Memory B cell (primary cell): ENCODE results near the gene KANSL1.
"Not testable (repeated sequence)": the region's sequence is repeated elsewhere in the genome, so short reads cannot be mapped to it uniquely, and the experiment has no call there.

Source experiments
- ATAC-seq: fragments of 150-1000 bp; cut with Tn5 transposase; 2 replicates; pipeline ENCODE4 v1.10.0; 2021; ENCODE audit warnings: low read depth, mild to moderate bottlenecking, moderate library complexity
- DNase-seq, 2 donors: peaks; one replicate each; pipeline ENCODE4 v3.0.0; 2022; ENCODE audit warnings: low spot score in 2 of 2
- H3K27ac Mint-ChIP-seq: one replicate; pipeline ENCODE4 v1.8.0; 2022; ENCODE audit warnings: mild to moderate bottlenecking, moderate library complexity, mixed read lengths
- H3K27me3 Mint-ChIP-seq: one replicate; pipeline ENCODE4 v1.8.0; 2022; ENCODE audit warnings: mixed read lengths
- H3K36me3 Mint-ChIP-seq: one replicate; pipeline ENCODE4 v1.8.0; 2022; ENCODE audit warnings: mild to moderate bottlenecking, mixed read lengths
- H3K4me1 Mint-ChIP-seq: one replicate; pipeline ENCODE4 v1.8.0; 2022; ENCODE audit warnings: mixed read lengths
- H3K4me3 Mint-ChIP-seq: one replicate; pipeline ENCODE4 v1.8.0; 2022; ENCODE audit warnings: mild to moderate bottlenecking, moderate library complexity, mixed read lengths
- H3K9me3 Mint-ChIP-seq: one replicate; pipeline ENCODE4 v1.8.0; 2022; ENCODE audit warnings: mixed read lengths

KANSL1 gene

GRCh38 chr17:46030752-46031151 lies 162.5 kb downstream of the KANSL1 start:
- H3K27me3 Mint-ChIP-seq: no peaks in the 10 kb centered on the region
- ATAC-seq (no peak), DNase-seq (no peak)
- H3K4me1 Mint-ChIP-seq: peaks cover 40% of the 10 kb centered on the region
- H3K27ac Mint-ChIP-seq: peak overlapping the region; percentile 17
- peaks cover 43% of the 10 kb centered on the region for H3K36me3 Mint-ChIP-seq
- no peak overlapping the region for H3K4me3 Mint-ChIP-seq
- H3K9me3 Mint-ChIP-seq: no peaks in the 10 kb centered on the region

DNA sequence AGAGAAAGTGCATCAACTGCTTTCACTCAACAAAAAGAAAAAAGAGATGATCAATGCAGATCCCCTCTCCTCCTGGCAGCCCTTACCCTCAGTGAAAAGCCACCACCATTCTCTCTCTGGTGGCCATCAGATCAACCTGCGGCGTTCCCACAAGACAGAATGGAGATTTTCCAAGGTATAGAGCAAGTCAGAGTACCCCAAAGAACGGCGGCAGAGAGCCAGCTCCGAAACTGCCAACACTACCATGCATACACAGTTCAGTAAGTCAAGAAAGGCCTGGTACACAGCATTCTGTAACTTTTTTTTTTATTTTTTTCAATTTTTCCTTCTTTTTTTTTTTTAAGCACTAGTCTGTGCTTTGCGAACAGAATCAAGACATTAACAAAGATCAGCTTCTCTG lies 163.6 kb downstream of the KANSL1 start:
- Mint-ChIP-seq H3K27me3 (no peaks in the 10 kb centered on the region), H3K9me3 (no peaks in the 10 kb centered on the region), H3K4me1 (peaks cover 49% of the 10 kb centered on the region), H3K27ac (peak overlapping the region; percentile 89), H3K36me3 (peaks cover 35% of the 10 kb centered on the region), H3K4me3 (no peak overlapping the region)
- ATAC-seq: no peak
- DNase-seq: no peak

GRCh38 chr17:46028981-46029565 lies 164.2 kb downstream of the KANSL1 start:
- H3K4me1 Mint-ChIP-seq: peaks cover 50% of the 10 kb centered on the region
- peak; percentile 91 for ATAC-seq

DNA sequence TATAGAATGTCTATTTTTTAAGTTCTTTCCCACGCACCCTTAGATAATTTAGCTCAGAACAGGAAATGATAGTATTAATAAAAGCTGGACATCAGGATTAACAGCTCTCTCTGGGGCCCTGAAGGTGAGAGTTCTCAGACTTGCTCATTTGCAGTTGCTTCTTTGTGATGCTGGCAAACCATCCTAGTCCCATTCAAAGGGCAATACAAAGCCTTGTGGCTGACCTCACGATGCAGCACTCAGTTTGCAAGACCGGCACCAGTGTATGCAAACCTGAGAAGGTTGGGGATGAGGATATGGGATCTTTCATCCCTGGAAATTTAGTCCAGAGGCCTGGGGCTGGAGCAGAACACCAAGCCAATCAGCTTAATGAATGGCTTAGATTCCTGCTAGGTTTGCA lies 164.9 kb downstream of the KANSL1 start:
- H3K9me3 Mint-ChIP-seq: no peaks in the 10 kb centered on the region
- no peak overlapping the region for H3K4me3 Mint-ChIP-seq
- H3K27ac Mint-ChIP-seq: peak overlapping the region; percentile 89
- peaks cover 53% of the 10 kb centered on the region for H3K4me1 Mint-ChIP-seq
- H3K36me3 Mint-ChIP-seq: peaks cover 31% of the 10 kb centered on the region
- DNase-seq: no peak
- no peaks in the 10 kb centered on the region for H3K27me3 Mint-ChIP-seq
- ATAC-seq: no peak

More at GRCh38 chr17:46028981-46029565, 164.2 kb downstream of the KANSL1 start:
- H3K27ac Mint-ChIP-seq: peak overlapping the region; percentile 89
- DNase-seq: peak; percentile 25 to 50
- no peaks in the 10 kb centered on the region for H3K27me3 Mint-ChIP-seq
- H3K36me3 Mint-ChIP-seq: peaks cover 33% of the 10 kb centered on the region
- no peaks in the 10 kb centered on the region for H3K9me3 Mint-ChIP-seq
- no peak overlapping the region for H3K4me3 Mint-ChIP-seq

- DNase-seq (no peak), ATAC-seq (no peak)
- Mint-ChIP-seq H3K36me3 (peaks cover 30% of the 10 kb centered on the region), H3K27me3 (no peaks in the 10 kb centered on the region), H3K4me1 (peaks cover 54% of the 10 kb centered on the region), H3K4me3 (no peak overlapping the region), H3K9me3 (no peaks in the 10 kb centered on the region), H3K27ac (peak overlapping the region; percentile 89)
These were observed 165.3 kb downstream of the KANSL1 start for GRCh38 chr17:46027976-46028325.

GRCh38 chr17:46027048-46027975 lies 165.9 kb downstream of the KANSL1 start:
- peaks cover 27% of the 10 kb centered on the region for H3K36me3 Mint-ChIP-seq

DNA sequence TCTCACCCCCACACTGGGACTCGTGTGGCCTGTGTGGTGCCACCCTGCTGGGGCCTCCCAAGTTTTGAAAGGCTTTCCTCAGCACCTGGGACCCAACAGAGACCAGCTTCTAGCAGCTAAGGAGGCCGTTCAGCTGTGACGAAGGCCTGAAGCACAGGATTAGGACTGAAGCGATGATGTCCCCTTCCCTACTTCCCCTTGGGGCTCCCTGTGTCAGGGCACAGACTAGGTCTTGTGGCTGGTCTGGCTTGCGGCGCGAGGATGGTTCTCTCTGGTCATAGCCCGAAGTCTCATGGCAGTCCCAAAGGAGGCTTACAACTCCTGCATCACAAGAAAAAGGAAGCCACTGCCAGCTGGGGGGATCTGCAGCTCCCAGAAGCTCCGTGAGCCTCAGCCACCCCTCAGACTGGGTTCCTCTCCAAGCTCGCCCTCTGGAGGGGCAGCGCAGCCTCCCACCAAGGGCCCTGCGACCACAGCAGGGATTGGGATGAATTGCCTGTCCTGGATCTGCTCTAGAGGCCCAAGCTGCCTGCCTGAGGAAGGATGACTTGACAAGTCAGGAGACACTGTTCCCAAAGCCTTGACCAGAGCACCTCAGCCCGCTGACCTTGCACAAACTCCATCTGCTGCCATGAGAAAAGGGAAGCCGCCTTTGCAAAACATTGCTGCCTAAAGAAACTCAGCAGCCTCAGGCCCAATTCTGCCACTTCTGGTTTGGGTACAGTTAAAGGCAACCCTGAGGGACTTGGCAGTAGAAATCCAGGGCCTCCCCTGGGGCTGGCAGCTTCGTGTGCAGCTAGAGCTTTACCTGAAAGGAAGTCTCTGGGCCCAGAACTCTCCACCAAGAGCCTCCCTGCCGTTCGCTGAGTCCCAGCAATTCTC lies 166.8 kb downstream of the KANSL1 start:
- H3K36me3 Mint-ChIP-seq: peaks cover 21% of the 10 kb centered on the region
- H3K27ac Mint-ChIP-seq: peak overlapping the region; percentile 89
- no peaks in the 10 kb centered on the region for H3K9me3 Mint-ChIP-seq
- peak overlapping the region; percentile 42 for H3K4me3 Mint-ChIP-seq
- peaks cover 58% of the 10 kb centered on the region for H3K4me1 Mint-ChIP-seq
- DNase-seq (peak in 1 of 2 donors; percentile 20), ATAC-seq (peak; percentile 39)
- no peaks in the 10 kb centered on the region for H3K27me3 Mint-ChIP-seq

More at GRCh38 chr17:46027048-46027975, 165.9 kb downstream of the KANSL1 start:
- no peak for ATAC-seq
- Mint-ChIP-seq H3K27me3 (no peaks in the 10 kb centered on the region), H3K27ac (peak overlapping the region; percentile 89), H3K4me3 (peak overlapping the region; percentile 7), H3K9me3 (no peaks in the 10 kb centered on the region), H3K4me1 (peaks cover 58% of the 10 kb centered on the region)
- no peak for DNase-seq

DNA sequence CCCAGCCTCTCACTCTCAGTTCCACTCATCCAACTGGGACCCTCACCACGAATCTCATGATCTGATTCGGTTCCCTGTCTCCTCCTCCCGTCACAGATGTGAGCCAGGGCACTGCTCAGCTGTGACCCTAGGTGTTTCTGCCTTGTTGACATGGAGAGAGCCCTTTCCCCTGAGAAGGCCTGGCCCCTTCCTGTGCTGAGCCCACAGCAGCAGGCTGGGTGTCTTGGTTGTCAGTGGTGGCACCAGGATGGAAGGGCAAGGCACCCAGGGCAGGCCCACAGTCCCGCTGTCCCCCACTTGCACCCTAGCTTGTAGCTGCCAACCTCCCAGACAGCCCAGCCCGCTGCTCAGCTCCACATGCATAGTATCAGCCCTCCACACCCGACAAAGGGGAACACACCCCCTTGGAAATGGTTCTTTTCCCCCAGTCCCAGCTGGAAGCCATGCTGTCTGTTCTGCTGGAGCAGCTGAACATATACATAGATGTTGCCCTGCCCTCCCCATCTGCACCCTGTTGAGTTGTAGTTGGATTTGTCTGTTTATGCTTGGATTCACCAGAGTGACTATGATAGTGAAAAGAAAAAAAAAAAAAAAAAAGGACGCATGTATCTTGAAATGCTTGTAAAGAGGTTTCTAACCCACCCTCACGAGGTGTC lies 167.6 kb downstream of the KANSL1 start:
- Mint-ChIP-seq H3K27me3 (no peaks in the 10 kb centered on the region), H3K9me3 (no peaks in the 10 kb centered on the region), H3K36me3 (peaks cover 17% of the 10 kb centered on the region), H3K4me3 (peak overlapping the region; percentile 43), H3K4me1 (peaks cover 59% of the 10 kb centered on the region), H3K27ac (peak overlapping the region; percentile 89)
- ATAC-seq (peak; percentile 9), DNase-seq (no peak)

DNA sequence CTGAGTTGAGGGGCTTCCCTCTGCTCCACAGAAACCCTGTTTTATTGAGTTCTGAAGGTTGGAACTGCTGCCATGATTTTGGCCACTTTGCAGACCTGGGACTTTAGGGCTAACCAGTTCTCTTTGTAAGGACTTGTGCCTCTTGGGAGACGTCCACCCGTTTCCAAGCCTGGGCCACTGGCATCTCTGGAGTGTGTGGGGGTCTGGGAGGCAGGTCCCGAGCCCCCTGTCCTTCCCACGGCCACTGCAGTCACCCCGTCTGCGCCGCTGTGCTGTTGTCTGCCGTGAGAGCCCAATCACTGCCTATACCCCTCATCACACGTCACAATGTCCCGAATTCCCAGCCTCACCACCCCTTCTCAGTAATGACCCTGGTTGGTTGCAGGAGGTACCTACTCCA lies 168.2 kb downstream of the KANSL1 start:
- no peak for ATAC-seq
- no peak overlapping the region for H3K4me3 Mint-ChIP-seq
- H3K27ac Mint-ChIP-seq: peak overlapping the region; percentile 89
- no peak for DNase-seq
- peaks cover 60% of the 10 kb centered on the region for H3K4me1 Mint-ChIP-seq
- no peaks in the 10 kb centered on the region for H3K27me3 Mint-ChIP-seq
- H3K36me3 Mint-ChIP-seq: peaks cover 12% of the 10 kb centered on the region
- H3K9me3 Mint-ChIP-seq: no peaks in the 10 kb centered on the region

DNA sequence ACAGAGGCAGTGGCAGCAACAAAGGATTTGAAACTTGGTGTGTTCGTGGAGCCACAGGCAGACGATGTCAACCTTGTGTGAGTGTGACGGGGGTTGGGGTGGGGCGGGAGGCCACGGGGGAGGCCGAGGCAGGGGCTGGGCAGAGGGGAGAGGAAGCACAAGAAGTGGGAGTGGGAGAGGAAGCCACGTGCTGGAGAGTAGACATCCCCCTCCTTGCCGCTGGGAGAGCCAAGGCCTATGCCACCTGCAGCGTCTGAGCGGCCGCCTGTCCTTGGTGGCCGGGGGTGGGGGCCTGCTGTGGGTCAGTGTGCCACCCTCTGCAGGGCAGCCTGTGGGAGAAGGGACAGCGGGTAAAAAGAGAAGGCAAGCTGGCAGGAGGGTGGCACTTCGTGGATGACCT lies 168.6 kb downstream of the KANSL1 start:
- Mint-ChIP-seq H3K36me3 (peaks cover 9% of the 10 kb centered on the region), H3K4me3 (peak overlapping the region; percentile 44), H3K27ac (peak overlapping the region; percentile 38), H3K4me1 (peaks cover 63% of the 10 kb centered on the region), H3K9me3 (no peaks in the 10 kb centered on the region), H3K27me3 (no peaks in the 10 kb centered on the region)
- DNase-seq (no peak), ATAC-seq (no peak)

GRCh38 chr17:46023783-46024388 lies 169.3 kb downstream of the KANSL1 start:
- H3K27ac Mint-ChIP-seq: peak overlapping the region; percentile 76
- H3K4me1 Mint-ChIP-seq: peaks cover 61% of the 10 kb centered on the region
- H3K4me3 Mint-ChIP-seq: no peak overlapping the region
- H3K9me3 Mint-ChIP-seq: no peaks in the 10 kb centered on the region
- H3K27me3 Mint-ChIP-seq: no peaks in the 10 kb centered on the region
- peaks cover 3% of the 10 kb centered on the region for H3K36me3 Mint-ChIP-seq
- DNase-seq (no peak), ATAC-seq (no peak)

GRCh38 chr17:46023366-46023765 lies 169.9 kb downstream of the KANSL1 start:
- ATAC-seq, H3K27me3 Mint-ChIP-seq, H3K36me3 Mint-ChIP-seq, H3K9me3 Mint-ChIP-seq, DNase-seq, H3K4me3 Mint-ChIP-seq: not testable (repeated sequence)
- peaks cover 62% of the 10 kb centered on the region for H3K4me1 Mint-ChIP-seq
- peak overlapping the region; percentile 76 for H3K27ac Mint-ChIP-seq

DNA sequence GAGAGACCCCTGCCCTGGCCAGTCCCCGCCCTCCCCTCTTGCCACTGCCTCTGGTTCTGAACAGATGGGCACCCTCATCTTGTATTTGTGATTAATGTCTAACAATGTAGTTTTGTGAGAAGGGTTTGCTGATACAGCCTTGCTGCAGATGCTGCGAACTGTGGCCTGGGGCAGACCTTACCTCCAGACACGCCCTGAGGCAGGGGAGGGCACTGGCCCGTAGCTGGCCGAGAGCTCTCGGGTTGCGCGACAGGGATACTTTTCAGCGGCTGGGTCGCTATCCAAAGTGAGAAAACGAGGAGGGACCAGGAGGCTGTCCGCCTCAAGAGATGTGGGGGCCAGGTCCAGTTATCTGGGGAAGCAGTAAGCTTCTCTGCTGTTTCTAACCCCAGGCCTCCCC lies 172.2 kb downstream of the KANSL1 start:
- Mint-ChIP-seq H3K4me3 (no peak overlapping the region), H3K4me1 (peaks cover 42% of the 10 kb centered on the region), H3K27ac (peak overlapping the region; percentile 99), H3K27me3 (no peaks in the 10 kb centered on the region), H3K36me3 (peaks cover 3% of the 10 kb centered on the region), H3K9me3 (no peaks in the 10 kb centered on the region)
- ATAC-seq: no peak
- no peak for DNase-seq
